Measurements from ENCODE around the gene ATPAF2.

Gene ATPAF2

DNA sequence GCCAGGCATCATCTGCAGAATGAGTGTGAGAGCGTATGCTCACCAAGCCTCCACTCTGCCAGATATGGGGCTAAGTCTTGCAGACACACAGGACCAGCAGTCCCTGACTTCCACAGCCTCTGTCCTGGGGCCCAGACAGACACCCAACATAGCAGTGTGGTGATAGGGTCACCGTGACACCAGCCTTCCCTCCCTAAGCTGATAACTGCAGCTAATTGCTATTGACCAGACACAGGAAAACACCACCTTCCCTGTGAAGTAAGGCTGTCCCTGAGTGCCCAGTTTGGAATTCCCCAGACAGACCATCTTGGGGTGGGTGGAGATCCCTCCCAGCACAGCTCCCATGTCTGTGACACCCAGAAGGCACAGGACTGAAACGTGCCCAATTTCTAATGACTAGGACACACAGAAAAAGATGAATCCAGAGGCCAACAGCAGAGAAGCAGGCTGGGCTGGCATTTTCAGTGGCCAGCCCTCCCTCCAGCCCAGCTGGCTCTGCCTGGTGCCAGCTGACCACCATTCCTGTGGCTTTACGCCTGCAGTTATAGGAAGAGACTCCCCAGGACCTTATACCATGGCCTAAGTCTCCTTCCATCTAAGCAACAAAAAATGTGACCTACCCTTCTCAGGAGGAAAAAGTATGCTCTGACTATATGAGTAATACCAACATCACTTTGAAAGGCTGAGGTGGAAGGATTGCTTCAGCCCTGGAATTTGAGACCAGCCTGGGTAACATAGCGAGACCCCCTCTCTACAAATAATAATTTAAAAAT lies 30.3 kb downstream of the ATPAF2 start:
- Histone ChIP-seq H3K4ac (ENCODE audit: low read length) (no peak overlapping the region), H3K4me3 (ENCODE audit: low read length in 2 of 2) (peak overlapping the region in 1 of 2 donors; percentile 49), H3K4me1 (ENCODE audit: control insufficient read depth in 2 of 2, insufficient read depth in 1 of 2, low read depth in 1 of 2, low read length in 2 of 2) (peaks cover 0 to 4% of the 10 kb centered on the region in 2 donors), H2BK12ac (ENCODE audit: low read length) (no peak overlapping the region), H3K9ac (ENCODE audit: low read depth, low read length, poor library complexity) (peak overlapping the region; percentile 65), H3K27ac (replicated peaks; ENCODE audit: low read length) (no peak overlapping the region), H3K9me3 (replicated peaks in 1 of 2; ENCODE audit: control insufficient read depth in 2 of 2, insufficient read depth in 1 of 2, low read depth in 1 of 2, low read length in 2 of 2) (peaks cover 0 to 3% of the 10 kb centered on the region in 2 donors), H2AFZ (ENCODE audit: low read length) (no peak overlapping the region), H2BK5ac (ENCODE audit: low read length) (no peak overlapping the region), H2BK15ac (ENCODE audit: low read length) (no peak overlapping the region), H4K8ac (ENCODE audit: low read depth, low read length) (no peak overlapping the region), H3K18ac (ENCODE audit: low read length) (no peak overlapping the region), H3K79me1 (ENCODE audit: low read depth, low read length) (no peaks in the 10 kb centered on the region), H2AK5ac (ENCODE audit: low read depth, low read length) (peak overlapping the region; percentile 15), H3K14ac (ENCODE audit: low read length) (no peak overlapping the region), H2BK120ac (ENCODE audit: low read depth, low read length) (no peak overlapping the region), H4K91ac (ENCODE audit: low read depth, low read length, poor library complexity) (no peak overlapping the region), H3K27me3 (ENCODE audit: control insufficient read depth in 3 of 3, insufficient read depth in 3 of 3, low read depth in 1 of 3, low read length in 3 of 3) (no peaks in the 10 kb centered on the region), H3K4me2 (ENCODE audit: insufficient read depth, low read length, poor library complexity, severe bottlenecking) (no peak overlapping the region), H3K23ac (ENCODE audit: low read depth, low read length, poor library complexity) (no peak overlapping the region), H3K36me3 (replicated peaks in 1 of 2; ENCODE audit: control insufficient read depth in 2 of 2, insufficient read depth in 2 of 2, low read length in 2 of 2) (peaks cover 0 to 5% of the 10 kb centered on the region in 2 donors)
- no peak for DNase-seq (ENCODE audit: low spot score)
- WGBS, 2 donors (ENCODE audit: extremely low coverage in 2 of 2, insufficient read length in 2 of 2, insufficient replicate concordance in 1 of 2): no CpG with 5 or more reads among the region's 5 CpGs

DNA sequence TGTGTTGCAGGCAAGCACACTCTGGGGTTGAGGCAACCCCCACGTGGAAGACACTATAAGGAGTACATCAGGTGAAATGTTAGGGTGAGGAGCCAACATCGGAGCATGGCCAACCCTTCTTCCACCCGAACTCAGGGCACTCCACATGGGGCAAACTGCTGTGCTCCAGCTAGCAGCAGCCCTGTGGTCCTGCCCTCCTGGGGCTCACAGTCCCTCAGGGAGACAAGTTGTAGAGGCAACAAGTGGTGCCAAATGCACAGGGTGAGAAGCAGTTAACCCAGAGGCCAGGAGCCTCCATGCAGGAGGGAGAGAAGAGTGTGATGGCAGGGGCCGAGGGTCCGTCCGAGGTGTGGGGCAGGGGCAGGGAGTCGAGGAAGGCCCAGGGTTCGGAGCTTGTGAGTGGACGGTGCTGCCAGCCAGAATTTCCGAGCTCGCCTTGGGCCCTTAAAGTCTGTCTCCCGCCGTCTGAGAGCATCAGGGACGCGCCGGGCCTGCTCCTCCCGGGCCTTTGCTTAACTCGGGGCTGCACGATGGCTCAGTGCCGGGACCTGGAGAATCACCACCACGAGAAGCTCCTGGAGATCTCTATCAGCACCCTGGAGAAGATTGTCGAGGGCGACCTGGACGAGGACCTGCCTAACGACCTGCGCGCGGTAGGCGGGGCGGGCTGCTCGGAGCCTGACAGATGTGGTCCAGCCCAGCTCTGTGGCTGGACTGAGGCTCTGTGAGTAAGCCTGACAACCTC lies 32.3 kb downstream of the ATPAF2 start:
- H3K14ac ChIP-seq (ENCODE audit: low read length): no peak overlapping the region
- H3K79me1 ChIP-seq (ENCODE audit: low read depth, low read length): no peaks in the 10 kb centered on the region
- peaks cover 0 to 5% of the 10 kb centered on the region in 2 donors for H3K36me3 ChIP-seq (replicated peaks in 1 of 2; ENCODE audit: control insufficient read depth in 2 of 2, insufficient read depth in 2 of 2, low read length in 2 of 2)
- peak overlapping the region; percentile 85 for H2BK12ac ChIP-seq (ENCODE audit: low read length)
- peaks cover 0 to 3% of the 10 kb centered on the region in 2 donors for H3K9me3 ChIP-seq (replicated peaks in 1 of 2; ENCODE audit: control insufficient read depth in 2 of 2, insufficient read depth in 1 of 2, low read depth in 1 of 2, low read length in 2 of 2)
- peak overlapping the region; percentile 20 for H3K18ac ChIP-seq (ENCODE audit: low read length)
- no peak overlapping the region for H3K4ac ChIP-seq (ENCODE audit: low read length)
- peaks cover 0 to 4% of the 10 kb centered on the region in 2 donors for H3K4me1 ChIP-seq (ENCODE audit: control insufficient read depth in 2 of 2, insufficient read depth in 1 of 2, low read depth in 1 of 2, low read length in 2 of 2)
- no CpG with 5 or more reads among the region's 31 CpGs for WGBS, 2 donors (ENCODE audit: extremely low coverage in 2 of 2, insufficient read length in 2 of 2, insufficient replicate concordance in 1 of 2)
- H2BK120ac ChIP-seq (ENCODE audit: low read depth, low read length): peak overlapping the region; percentile 69
- H3K27me3 ChIP-seq (ENCODE audit: control insufficient read depth in 3 of 3, insufficient read depth in 3 of 3, low read depth in 1 of 3, low read length in 3 of 3): no peaks in the 10 kb centered on the region
- no peak overlapping the region for H4K8ac ChIP-seq (ENCODE audit: low read depth, low read length)
- no peak overlapping the region for H2BK5ac ChIP-seq (ENCODE audit: low read length)
- H2BK15ac ChIP-seq (ENCODE audit: low read length): peak overlapping the region; percentile 62
- peak overlapping the region; percentile 18 for H3K23ac ChIP-seq (ENCODE audit: low read depth, low read length, poor library complexity)
- H4K91ac ChIP-seq (ENCODE audit: low read depth, low read length, poor library complexity): no peak overlapping the region
- no peak overlapping the region for H2AK5ac ChIP-seq (ENCODE audit: low read depth, low read length)
- no peak overlapping the region for H3K4me2 ChIP-seq (ENCODE audit: insufficient read depth, low read length, poor library complexity, severe bottlenecking)
- H2AFZ ChIP-seq (ENCODE audit: low read length): no peak overlapping the region
- no peak for DNase-seq (ENCODE audit: low spot score)
- no peak overlapping the region for H3K27ac ChIP-seq (replicated peaks; ENCODE audit: low read length)
- H3K4me3 ChIP-seq (ENCODE audit: low read length in 2 of 2): no peak overlapping the region
- peak overlapping the region; percentile 68 for H3K9ac ChIP-seq (ENCODE audit: low read depth, low read length, poor library complexity)

DNA sequence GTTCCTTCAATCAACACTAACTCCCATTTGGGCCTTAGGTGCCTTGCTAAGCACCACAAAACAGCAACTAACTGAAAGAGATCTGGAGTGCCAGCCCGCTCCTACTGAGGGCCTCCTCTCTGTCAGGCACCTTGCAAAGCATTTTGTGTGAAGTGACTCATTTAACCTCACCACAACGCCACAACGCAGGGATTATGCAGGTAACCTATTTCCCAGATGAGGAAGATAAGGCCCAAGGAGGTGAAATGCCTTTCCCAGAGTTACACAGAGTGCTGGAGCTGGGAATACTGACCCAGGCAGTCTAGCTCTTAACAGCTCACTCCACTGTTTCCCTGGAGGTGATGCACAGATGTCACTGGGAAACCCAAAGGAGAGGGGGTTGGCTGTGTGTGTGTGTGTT lies 33.5 kb downstream of the ATPAF2 start:
- no peak overlapping the region for H3K14ac ChIP-seq (ENCODE audit: low read length)
- H2BK120ac ChIP-seq (ENCODE audit: low read depth, low read length): no peak overlapping the region
- H3K9me3 ChIP-seq (replicated peaks in 1 of 2; ENCODE audit: control insufficient read depth in 2 of 2, insufficient read depth in 1 of 2, low read depth in 1 of 2, low read length in 2 of 2): peaks cover 0 to 2% of the 10 kb centered on the region in 2 donors
- H4K8ac ChIP-seq (ENCODE audit: low read depth, low read length): no peak overlapping the region
- WGBS, 2 donors (ENCODE audit: extremely low coverage in 2 of 2, insufficient read length in 2 of 2, insufficient replicate concordance in 1 of 2): no CpG with 5 or more reads among the region's 3 CpGs
- no peak overlapping the region for H3K27ac ChIP-seq (replicated peaks; ENCODE audit: low read length)
- H2BK15ac ChIP-seq (ENCODE audit: low read length): no peak overlapping the region
- no peaks in the 10 kb centered on the region for H3K27me3 ChIP-seq (ENCODE audit: control insufficient read depth in 3 of 3, insufficient read depth in 3 of 3, low read depth in 1 of 3, low read length in 3 of 3)
- H3K4me2 ChIP-seq (ENCODE audit: insufficient read depth, low read length, poor library complexity, severe bottlenecking): no peak overlapping the region
- no peak overlapping the region for H3K4ac ChIP-seq (ENCODE audit: low read length)
- H3K9ac ChIP-seq (ENCODE audit: low read depth, low read length, poor library complexity): no peak overlapping the region
- no peak overlapping the region for H2BK12ac ChIP-seq (ENCODE audit: low read length)
- H4K91ac ChIP-seq (ENCODE audit: low read depth, low read length, poor library complexity): no peak overlapping the region
- peaks cover 0 to 2% of the 10 kb centered on the region in 2 donors for H3K36me3 ChIP-seq (replicated peaks in 1 of 2; ENCODE audit: control insufficient read depth in 2 of 2, insufficient read depth in 2 of 2, low read length in 2 of 2)
- H3K79me1 ChIP-seq (ENCODE audit: low read depth, low read length): no peaks in the 10 kb centered on the region
- H3K23ac ChIP-seq (ENCODE audit: low read depth, low read length, poor library complexity): no peak overlapping the region
- no peak overlapping the region for H2AFZ ChIP-seq (ENCODE audit: low read length)
- H3K18ac ChIP-seq (ENCODE audit: low read length): no peak overlapping the region
- no peak overlapping the region for H2AK5ac ChIP-seq (ENCODE audit: low read depth, low read length)
- H3K4me3 ChIP-seq (ENCODE audit: low read length in 2 of 2): no peak overlapping the region
- no peak for DNase-seq (ENCODE audit: low spot score)
- H3K4me1 ChIP-seq (ENCODE audit: control insufficient read depth in 2 of 2, insufficient read depth in 1 of 2, low read depth in 1 of 2, low read length in 2 of 2): peaks cover 0 to 4% of the 10 kb centered on the region in 2 donors
- no peak overlapping the region for H2BK5ac ChIP-seq (ENCODE audit: low read length)

DNA sequence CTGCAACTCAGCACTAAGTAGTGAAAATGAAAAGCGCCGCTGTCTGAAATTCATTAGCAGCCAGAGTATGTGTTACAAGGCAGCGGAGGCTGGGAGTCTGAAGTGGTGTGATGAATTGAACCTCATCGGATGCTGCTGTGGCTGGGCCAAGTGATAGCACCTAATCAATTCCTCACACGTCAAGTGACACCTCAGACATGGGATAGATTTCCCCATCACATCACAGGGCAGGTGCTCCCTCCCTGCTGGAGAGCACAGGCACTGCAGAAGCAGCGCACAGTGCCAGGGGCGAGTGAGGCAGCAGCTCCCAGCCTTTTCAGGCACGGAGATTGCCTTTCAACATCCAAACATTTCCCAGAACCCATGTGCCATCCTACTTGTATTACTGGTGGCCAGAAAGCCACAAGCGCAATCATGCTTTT lies 34.1 kb downstream of the ATPAF2 start:
- H3K27ac ChIP-seq (replicated peaks; ENCODE audit: low read length): no peak overlapping the region
- H2BK15ac ChIP-seq (ENCODE audit: low read length): no peak overlapping the region
- H3K36me3 ChIP-seq (replicated peaks in 1 of 2; ENCODE audit: control insufficient read depth in 2 of 2, insufficient read depth in 2 of 2, low read length in 2 of 2): peaks cover 0 to 2% of the 10 kb centered on the region in 2 donors
- H3K9ac ChIP-seq (ENCODE audit: low read depth, low read length, poor library complexity): no peak overlapping the region
- H3K23ac ChIP-seq (ENCODE audit: low read depth, low read length, poor library complexity): no peak overlapping the region
- no peak overlapping the region for H2BK5ac ChIP-seq (ENCODE audit: low read length)
- no peaks in the 10 kb centered on the region for H3K9me3 ChIP-seq (replicated peaks in 1 of 2; ENCODE audit: control insufficient read depth in 2 of 2, insufficient read depth in 1 of 2, low read depth in 1 of 2, low read length in 2 of 2)
- DNase-seq (ENCODE audit: low spot score): no peak
- no peak overlapping the region for H3K18ac ChIP-seq (ENCODE audit: low read length)
- H3K27me3 ChIP-seq (ENCODE audit: control insufficient read depth in 3 of 3, insufficient read depth in 3 of 3, low read depth in 1 of 3, low read length in 3 of 3): no peaks in the 10 kb centered on the region
- peaks cover 0 to 4% of the 10 kb centered on the region in 2 donors for H3K4me1 ChIP-seq (ENCODE audit: control insufficient read depth in 2 of 2, insufficient read depth in 1 of 2, low read depth in 1 of 2, low read length in 2 of 2)
- H2AFZ ChIP-seq (ENCODE audit: low read length): no peak overlapping the region
- no peak overlapping the region for H3K4ac ChIP-seq (ENCODE audit: low read length)
- WGBS, 2 donors (ENCODE audit: extremely low coverage in 2 of 2, insufficient read length in 2 of 2, insufficient replicate concordance in 1 of 2): no CpG with 5 or more reads among the region's 9 CpGs
- H2BK120ac ChIP-seq (ENCODE audit: low read depth, low read length): no peak overlapping the region
- H4K8ac ChIP-seq (ENCODE audit: low read depth, low read length): no peak overlapping the region
- no peak overlapping the region for H3K4me3 ChIP-seq (ENCODE audit: low read length in 2 of 2)
- no peak overlapping the region for H3K4me2 ChIP-seq (ENCODE audit: insufficient read depth, low read length, poor library complexity, severe bottlenecking)
- no peaks in the 10 kb centered on the region for H3K79me1 ChIP-seq (ENCODE audit: low read depth, low read length)
- H4K91ac ChIP-seq (ENCODE audit: low read depth, low read length, poor library complexity): no peak overlapping the region
- H3K14ac ChIP-seq (ENCODE audit: low read length): no peak overlapping the region
- H2BK12ac ChIP-seq (ENCODE audit: low read length): no peak overlapping the region
- H2AK5ac ChIP-seq (ENCODE audit: low read depth, low read length): no peak overlapping the region

All from neuronal stem cell (in vitro differentiated cells).